ENCODE measurements around the gene PRODH2. TPM values are rescaled to one million over a fixed set of nuclear protein-coding genes. Genes with fewer than 3 reads are reported as not detected.
A peak's percentile ranks its signal among the peaks of the same experiment; 100 is the strongest.

PRODH2 gene
- total and polyA plus RNA-seq, 2 donors (not counting 3 experiments of a cell fraction or from before 2014, with no cell fraction given): not detected

DNA sequence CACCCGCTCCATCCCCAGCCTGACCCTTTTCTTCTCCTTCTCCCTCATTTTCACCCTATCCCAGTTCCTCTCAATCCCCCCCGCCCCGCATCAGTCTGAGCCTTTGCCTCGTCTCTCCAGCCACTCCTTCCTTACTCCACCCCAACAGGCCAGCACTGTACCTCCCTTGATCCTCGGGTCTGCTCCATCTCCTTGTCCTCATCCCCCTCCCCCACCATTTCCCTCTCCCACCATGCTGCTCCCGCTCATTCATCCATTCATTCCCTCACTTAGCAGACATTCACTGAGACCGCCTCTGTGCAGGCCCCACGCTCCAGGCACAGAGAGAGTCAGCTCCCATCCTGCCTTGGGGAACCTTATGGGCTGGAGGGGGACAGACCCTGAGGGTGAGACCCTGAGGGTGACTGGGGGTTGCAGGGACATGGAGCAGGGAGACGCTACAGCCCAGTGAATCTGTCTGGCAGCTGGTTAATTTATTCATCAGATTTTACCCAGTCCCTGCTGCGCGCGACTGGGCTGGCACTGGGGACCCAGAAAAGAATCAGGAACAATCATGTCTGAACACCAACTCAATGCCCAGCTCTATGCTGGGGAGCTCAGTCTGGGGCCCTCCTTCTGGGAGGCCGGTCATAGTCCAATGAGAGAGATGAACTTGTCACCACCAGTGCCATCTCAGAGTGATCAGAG lies 36.4 kb downstream of the PRODH2 start:
- H3K9ac ChIP-seq (replicated peaks; ENCODE audit: extremely low read depth, insufficient read depth, low read length): no peak overlapping the region
- H3K4me3 ChIP-seq (replicated peaks in 1 of 3; ENCODE audit: insufficient read depth in 1 of 3, low read depth in 1 of 3, low read length in 3 of 3): peak overlapping the region in 2 of 3 experiments; percentile 46 to 57
- no peak for FAIRE-seq
- peaks cover 0 to 2% of the 10 kb centered on the region in 2 experiments for H3K36me3 ChIP-seq (ENCODE audit: control insufficient read depth in 2 of 2, extremely low read depth in 1 of 2, insufficient read depth in 2 of 2, low read length in 2 of 2)
- no peak for DNase-seq (ENCODE audit: low read depth, low spot score)
- peak overlapping the region; percentile 80 for H2AFZ ChIP-seq (ENCODE audit: low read depth, low read length)
- H3K79me2 ChIP-seq (ENCODE audit: control insufficient read depth, insufficient read depth, low read length): no peaks in the 10 kb centered on the region
- H3K4me2 ChIP-seq (ENCODE audit: insufficient read depth, low read length): peak overlapping the region; percentile 59
- POLR2A ChIA-PET: no interaction called here
- TF ChIP-seq POLR2A (IDR thresholded peaks at IDR 0.05; ENCODE audit: low read depth, low read length): no peak
- TF ChIP-seq JUN (IDR thresholded peaks at IDR 0.05; ENCODE audit: borderline replicate concordance, insufficient read depth, insufficient read length, low read depth): no peak
- TF ChIP-seq GATA2 (IDR thresholded peaks at IDR 0.05; ENCODE audit: insufficient read depth, insufficient read length, low read depth, low read length): no peak
- TF ChIP-seq POLR2AphosphoS5 (IDR thresholded peaks at IDR 0.05; ENCODE audit: insufficient read depth, low read depth, low read length): no peak
- no peak for TF ChIP-seq FOS (IDR thresholded peaks at IDR 0.05; ENCODE audit: borderline replicate concordance, insufficient read depth, low read length)
- no peak for TF ChIP-seq EZH2 (IDR thresholded peaks at IDR 0.05; ENCODE audit: borderline replicate concordance, low read depth, low read length, severe bottlenecking)
- TF ChIP-seq, protein P1, sequence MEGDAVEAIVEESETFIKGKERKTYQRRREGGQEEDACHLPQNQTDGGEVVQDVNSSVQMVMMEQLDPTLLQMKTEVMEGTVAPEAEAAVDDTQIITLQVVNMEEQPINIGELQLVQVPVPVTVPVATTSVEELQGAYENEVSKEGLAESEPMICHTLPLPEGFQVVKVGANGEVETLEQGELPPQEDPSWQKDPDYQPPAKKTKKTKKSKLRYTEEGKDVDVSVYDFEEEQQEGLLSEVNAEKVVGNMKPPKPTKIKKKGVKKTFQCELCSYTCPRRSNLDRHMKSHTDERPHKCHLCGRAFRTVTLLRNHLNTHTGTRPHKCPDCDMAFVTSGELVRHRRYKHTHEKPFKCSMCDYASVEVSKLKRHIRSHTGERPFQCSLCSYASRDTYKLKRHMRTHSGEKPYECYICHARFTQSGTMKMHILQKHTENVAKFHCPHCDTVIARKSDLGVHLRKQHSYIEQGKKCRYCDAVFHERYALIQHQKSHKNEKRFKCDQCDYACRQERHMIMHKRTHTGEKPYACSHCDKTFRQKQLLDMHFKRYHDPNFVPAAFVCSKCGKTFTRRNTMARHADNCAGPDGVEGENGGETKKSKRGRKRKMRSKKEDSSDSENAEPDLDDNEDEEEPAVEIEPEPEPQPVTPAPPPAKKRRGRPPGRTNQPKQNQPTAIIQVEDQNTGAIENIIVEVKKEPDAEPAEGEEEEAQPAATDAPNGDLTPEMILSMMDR (IDR thresholded peaks at IDR 0.05; ENCODE audit: extremely low read depth in 1 of 2, insufficient read depth in 1 of 2, low read depth in 1 of 2, low read length in 2 of 2): no peak
- H3K27me3 ChIP-seq (ENCODE audit: control insufficient read depth in 2 of 2, insufficient read depth in 2 of 2, low read length in 2 of 2): no peaks in the 10 kb centered on the region
- H3K9me1 ChIP-seq (replicated peaks; ENCODE audit: control insufficient read depth, extremely low read depth, insufficient read depth, low read length): no peaks in the 10 kb centered on the region
- dilution Hi-C loops (cut with MboI; ENCODE audit: extremely low pct_ligation_motif_present, low sequenced_read_pairs) (no loop called here), intact Hi-C loops (cut with micrococcal nuclease) (no loop called here)
- H3K9me3 ChIP-seq (replicated peaks; ENCODE audit: control insufficient read depth, insufficient read depth, low read length): no peaks in the 10 kb centered on the region
- peaks cover 4% of the 10 kb centered on the region for H3K4me1 ChIP-seq (ENCODE audit: control insufficient read depth, extremely low read depth, insufficient read depth, low read length)
- H4K20me1 ChIP-seq (replicated peaks; ENCODE audit: control insufficient read depth, extremely low read depth, insufficient read depth, low read length): no peaks in the 10 kb centered on the region
- CTCF ChIA-PET: interaction anchor here (0.6 to 1.1 kb wide), 2 partner anchors 13 to 18 kb away, joined by 3 read pairs; no protein-coding TSS in a partner anchor
- H3K27ac ChIP-seq (ENCODE audit: insufficient read depth, low read depth, low read length): no peak overlapping the region
- BruUV-seq (replicated peaks): TSS peak; percentile 67

All from endothelial cell of umbilical vein (primary cell).